Fibroblast of skin of right biceps (primary cell): ENCODE results near the gene DIP2B.
A peak's percentile ranks its signal among the peaks of the same experiment; 100 is the strongest.

Source experiments
- DNase-seq: peaks from one replicate; pipeline ENCODE4 v3.0.0-alpha.2; 2013

The DIP2B gene

DNA sequence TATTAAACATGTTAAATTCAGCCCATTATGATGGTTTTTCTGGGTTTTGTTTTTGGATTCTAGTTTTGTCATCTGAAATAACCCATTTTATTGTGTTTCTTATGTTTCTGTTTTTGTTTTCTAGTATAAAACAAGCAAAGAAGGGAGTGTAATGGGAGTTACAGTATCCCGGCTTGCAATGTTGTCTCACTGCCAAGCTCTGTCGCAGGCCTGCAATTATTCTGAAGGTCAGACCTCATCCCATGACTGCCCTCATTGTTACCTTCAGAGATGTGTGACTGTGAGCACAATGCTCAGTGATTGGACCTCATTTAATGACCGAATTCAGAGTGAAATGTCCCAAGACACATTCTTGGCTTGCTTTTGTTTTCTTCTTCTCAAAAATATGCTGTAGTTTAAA lies 186.1 kb downstream of the DIP2B start:
- no peak for DNase-seq

DNA sequence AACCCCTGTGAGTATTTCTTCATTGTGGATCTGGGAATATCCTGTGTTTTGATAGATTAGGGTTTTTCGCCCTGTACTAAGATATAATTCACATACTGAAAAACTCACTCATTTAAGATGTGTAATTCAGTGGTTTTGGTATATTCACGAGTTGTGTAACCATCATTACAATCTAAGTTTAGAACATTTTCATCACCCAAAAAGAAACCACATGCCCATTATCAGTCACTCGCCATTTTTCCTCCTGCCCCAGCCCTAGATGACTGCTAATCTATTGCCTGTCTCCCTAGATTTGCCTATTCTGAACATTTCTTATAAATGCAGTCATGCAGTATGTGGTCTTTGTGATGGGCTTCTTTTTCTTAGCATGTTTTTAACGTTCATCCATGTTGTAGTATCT lies 191.2 kb downstream of the DIP2B start:
- DNase-seq = no peak

DNA sequence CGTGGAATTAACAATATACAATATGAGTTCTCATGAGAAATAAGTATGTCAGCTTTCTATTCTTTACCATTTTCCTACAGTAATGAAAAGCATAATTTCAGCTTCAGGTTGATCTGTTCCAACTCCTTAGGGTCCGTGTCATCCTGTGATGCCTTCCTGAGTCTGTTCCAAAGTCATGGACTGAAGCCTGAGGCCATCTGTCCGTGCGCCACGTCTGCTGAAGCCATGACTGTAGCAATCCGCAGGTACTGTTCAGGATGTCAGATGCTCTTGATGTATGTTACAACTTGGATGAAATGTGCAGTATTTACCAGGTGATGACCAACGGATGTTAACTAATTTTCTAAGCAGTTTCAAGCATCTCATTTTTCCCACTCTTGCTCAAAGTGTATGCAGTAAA lies 192.1 kb downstream of the DIP2B start:
- DNase-seq = no peak

DNA sequence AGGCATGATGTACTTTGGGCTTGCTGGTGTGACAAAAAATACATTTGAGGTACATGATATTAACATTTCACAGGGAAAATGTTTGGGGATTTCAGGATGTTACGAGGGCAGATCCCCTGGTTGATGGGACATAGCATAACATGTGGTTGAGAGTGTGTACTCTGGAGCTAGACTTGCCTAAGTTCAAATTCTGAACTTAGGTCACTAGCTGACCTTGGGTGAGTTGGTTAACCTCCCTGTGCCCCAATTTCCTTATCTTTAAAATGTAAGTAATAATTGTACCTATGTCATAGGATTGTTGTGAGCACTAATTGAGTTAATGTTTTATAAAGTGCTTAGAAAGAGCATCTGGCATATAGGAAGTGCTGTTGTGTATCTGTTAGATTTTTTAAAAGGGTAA lies 194.4 kb downstream of the DIP2B start:
- DNase-seq = no peak

DNA sequence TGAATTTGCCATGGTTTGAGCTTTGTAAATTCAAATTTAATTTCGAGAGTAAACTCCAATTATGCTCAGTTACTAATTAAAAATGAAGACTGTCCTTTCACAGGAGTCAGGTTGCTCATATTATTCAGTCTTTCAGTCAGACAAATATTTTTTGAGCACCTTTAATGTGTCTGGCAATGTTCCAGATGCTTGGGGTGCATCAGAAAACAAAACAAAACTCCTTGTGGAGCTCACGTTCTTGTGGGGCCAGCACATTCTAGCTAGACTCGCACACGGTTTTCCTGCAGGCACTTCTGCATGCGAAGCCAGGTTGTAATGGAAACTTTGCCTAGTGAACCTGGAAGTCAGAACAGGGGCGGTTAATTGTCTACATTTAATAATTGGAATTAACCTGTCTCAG lies 195.2 kb downstream of the DIP2B start:
- DNase-seq = no peak

- no peak for DNase-seq
Observed at GRCh38 chr12:50706606-50707005, 201.8 kb downstream of the DIP2B start.

DNA sequence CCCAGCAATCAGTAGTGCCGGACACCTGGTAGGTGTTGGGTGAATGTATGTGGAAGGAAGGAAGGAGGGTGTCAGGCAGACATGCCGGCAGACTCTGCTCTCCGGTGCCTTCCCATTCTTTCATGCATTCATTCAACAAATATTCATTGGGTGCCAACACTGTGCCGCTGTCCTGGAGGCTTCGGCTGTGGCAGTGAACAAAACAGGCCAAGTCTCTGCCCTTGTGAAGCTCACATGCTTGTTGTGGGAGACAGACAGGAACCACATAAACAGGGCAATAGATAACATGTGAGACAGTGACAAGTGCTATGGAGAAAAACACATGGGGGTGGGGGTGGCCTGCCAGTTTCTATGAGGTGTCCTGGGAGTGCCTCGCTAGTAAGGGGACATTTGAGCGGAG lies 202.6 kb downstream of the DIP2B start:
- no peak for DNase-seq

GRCh38 chr12:50708631-50709030 lies 203.8 kb downstream of the DIP2B start:
- DNase-seq = peak; percentile 81

DNA sequence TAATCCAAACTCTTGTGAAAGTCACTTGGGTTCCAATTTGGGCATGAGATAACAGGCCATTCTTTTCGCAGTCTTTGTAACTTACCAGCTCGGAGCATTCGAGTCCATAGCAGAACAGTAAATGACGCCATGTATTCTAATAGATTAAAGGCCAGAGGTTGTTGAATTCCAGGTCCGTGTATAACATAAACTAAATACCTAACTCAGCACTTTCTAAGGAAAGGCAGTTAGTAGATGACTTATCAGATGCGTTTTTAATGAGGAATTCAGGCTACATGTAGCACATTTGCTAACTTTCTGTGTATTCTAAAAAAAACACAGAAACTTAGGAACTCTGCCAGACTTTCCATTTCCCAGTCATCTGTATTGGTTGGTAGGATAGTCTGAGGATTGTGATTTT lies 206.3 kb downstream of the DIP2B start:
- DNase-seq = peak; percentile 34

GRCh38 chr12:50715174-50715573 lies 210.4 kb downstream of the DIP2B start:
- no peak for DNase-seq

DNA sequence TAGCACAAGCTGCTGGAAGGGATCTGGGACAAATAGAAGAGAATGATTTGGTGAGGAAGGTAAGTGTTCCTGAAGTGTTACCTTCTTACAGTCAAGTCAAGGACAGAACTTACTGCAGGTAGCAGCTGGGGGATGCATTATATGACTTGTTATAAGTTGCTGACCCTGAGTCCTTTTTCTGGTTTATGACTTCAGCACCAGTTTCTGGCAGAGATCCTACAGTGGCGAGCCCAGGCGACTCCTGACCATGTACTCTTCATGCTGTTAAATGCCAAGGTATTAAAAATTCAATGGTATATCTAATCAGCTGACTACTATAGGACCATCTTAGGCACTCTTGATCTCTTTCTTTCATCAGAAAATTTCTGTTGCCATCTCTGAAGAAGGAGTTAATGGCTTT lies 214.0 kb downstream of the DIP2B start:
- no peak for DNase-seq

GRCh38 chr12:50720085-50720484 lies 215.3 kb downstream of the DIP2B start:
- peak; percentile 15 for DNase-seq

DNA sequence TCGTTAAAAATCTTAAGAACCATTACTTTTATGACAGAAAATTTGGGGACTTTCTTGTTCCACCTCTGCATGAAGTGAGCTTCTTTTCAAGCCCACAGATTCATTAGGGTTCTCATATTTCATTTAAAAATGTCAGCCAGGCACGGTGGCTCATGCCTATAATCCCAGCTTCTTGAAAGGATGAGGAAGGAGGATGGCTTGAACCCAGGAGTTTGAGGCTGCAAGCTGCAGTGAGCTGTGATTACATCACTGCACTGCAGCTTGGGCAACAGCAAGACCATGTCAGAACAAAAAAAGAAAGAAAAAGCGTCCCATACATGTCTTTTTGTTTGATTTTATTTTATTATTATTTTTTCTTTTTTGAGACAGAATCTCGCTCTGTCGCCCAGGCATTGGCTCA lies 215.7 kb downstream of the DIP2B start:
- no peak for DNase-seq

DNA sequence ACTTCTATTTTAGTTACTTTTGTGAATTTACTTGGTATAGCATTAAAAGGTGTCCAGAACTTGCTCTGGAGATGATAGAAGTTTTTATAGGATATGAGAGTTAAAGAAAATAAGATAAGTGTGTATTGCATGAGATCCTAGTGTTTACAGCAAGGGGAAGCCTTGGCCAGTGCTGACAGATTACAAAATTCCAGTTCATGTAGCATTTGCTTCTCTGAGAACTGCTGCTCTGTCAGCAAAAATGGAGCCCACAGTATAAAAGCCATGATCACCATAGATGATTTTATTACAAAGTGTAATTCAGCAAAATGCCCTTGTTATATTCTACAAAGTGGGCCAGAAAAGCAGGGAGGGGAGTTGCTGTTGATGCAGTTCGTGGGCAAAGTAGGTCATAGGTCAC lies 219.1 kb downstream of the DIP2B start:
- no peak for DNase-seq

DNA sequence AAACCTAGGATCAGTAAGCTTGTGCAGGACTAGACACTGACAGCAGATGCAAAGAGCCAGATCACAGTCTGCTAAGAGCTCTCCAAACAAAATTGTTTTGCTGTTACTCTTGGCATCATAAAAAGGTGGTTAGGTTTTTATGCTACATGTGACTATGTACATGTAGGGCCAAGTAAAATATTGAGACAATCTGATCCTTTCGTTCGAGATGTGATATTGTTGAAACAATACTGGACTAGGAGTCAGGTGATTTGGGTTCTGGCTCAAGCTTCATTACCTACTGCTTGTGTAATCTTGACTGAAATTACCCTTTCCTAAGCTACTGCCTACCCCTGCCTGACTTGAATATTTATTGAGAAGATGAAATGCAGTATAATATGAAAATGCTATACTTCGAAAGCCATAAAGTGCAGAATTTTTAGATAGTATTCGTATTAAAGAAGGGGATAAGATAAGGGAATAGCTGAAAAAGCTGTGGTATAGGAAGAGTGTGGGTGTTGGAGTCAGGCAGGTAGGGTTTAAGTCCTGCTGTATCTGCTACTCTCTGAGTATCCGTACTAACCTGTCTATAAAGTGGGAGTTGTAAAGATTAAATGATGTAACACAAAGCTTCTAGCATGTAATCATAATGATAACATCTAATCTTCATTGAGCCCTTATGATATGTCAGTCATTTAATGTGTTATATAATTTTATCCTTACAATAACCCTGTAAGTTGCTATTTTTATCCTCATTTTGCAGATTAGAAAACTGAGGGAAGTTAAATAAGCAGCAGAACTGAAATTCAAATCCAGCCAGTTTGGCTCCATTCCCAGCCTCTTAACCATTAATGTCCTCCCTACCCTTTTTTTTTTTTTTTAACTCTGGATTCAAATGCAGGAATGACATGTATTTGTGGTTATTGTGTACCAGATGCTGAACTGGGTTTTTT lies 220.5 kb downstream of the DIP2B start:
- peak; percentile 46 for DNase-seq

DNA sequence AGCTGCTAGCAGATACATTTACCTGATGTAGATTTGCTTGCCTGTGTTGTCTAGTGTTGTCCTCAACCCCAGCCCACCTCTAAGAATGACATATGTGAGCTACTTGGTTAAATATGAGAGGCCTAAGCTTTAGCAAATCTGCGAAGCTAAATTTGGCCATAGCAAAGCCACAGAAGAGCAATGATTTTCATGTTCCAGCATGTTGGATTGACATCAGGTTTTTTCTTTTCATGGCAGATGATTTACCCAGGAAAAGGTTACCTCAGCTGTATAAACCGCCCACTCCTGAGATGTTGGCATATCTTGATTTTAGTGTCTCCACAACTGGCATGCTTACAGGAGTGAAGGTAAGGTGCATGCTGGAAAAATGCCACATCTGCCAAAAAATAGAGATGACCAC lies 222.7 kb downstream of the DIP2B start:
- DNase-seq = no peak

- DNase-seq = no peak
Observed at GRCh38 chr12:50728417-50728816, 223.6 kb downstream of the DIP2B start.

DNA sequence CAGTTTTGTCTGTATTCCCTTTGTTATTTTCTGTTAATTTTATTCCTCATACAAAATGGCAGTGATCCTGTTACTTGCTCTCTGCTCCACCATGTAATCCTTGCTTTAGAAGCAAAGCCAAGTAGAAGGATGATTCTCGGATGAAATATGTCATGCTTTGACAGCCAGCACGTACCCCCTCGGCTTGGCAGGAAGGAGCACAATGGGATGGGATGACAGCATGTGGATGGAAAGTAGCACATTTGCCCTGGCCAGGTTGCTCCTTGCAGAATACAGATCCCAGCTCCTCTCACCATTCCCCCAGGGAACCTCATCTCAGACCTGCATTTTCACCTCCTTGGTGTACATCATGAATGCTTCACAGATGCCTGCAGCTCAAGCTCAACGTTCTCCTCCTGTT lies 224.1 kb downstream of the DIP2B start:
- no peak for DNase-seq

GRCh38 chr12:50732591-50732990 lies 227.8 kb downstream of the DIP2B start:
- peak; percentile 85 for DNase-seq

- no peak for DNase-seq
Observed at GRCh38 chr12:50733706-50734105, 228.9 kb downstream of the DIP2B start.

- peak; percentile 47 for DNase-seq
Observed at GRCh38 chr12:50734409-50735263, 229.9 kb downstream of the DIP2B start.

- peak; percentile 11 for DNase-seq
Observed at GRCh38 chr12:50739611-50740010, 234.8 kb downstream of the DIP2B start.

DNA sequence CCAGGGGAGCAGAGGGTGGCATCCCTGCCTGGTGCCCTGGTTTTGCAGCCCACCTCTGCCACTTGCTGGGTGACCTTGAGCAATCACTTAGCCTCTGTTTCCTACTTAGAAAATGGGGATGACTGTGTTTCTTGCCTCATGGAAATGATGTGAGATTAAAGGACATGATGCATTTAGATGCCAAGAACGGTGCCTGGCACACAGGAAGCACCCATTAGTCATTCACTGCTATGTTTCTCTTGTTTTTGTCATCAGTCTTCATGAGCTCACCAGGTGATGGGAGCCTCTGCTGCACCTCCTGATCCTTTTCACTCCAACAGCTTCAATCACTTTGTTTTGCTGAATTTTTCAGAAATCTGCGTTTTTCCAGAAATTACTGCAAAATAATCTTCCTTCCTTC lies 235.5 kb downstream of the DIP2B start:
- DNase-seq = no peak

DNA sequence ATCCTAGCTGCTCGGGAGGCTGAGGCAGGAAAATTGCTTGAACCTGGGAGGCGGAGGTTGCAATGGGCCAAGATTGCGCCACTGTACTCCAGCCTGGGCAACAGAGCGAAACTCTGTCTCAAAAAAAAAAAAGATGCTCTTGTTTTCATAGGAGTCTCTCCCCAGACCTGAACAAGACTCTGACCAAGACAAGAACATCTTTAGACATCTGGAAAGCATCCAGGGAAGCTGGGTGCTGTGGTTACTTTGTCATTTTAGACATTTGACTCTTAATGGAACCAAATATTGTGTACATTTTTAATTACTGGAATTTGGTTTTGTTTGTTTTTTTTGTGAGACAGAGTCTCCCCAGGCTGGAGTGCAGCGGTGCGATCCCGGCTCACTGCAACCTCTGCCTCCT lies 238.0 kb downstream of the DIP2B start:
- no peak for DNase-seq
